GM19328 (cell line): ENCODE results near the gene KCNMA1.

Experiments
- ATAC-seq: cut with Tn5 transposase; IDR thresholded peaks from one replicate; pipeline ENCODE4 v1.9.1; 2021; ENCODE audit warnings: mild to moderate bottlenecking, moderate library complexity; ENCODE audit not compliant: unreplicated experiment

KCNMA1 gene

GRCh38 chr10:77635402-77636227 lies 2.0 kb downstream of the KCNMA1 start:
- ATAC-seq = no peak

- no peak for ATAC-seq
These were observed 2.7 kb downstream of the KCNMA1 start for GRCh38 chr10:77634939-77635338.

GRCh38 chr10:77633376-77633775 lies 4.2 kb downstream of the KCNMA1 start:
- no peak for ATAC-seq

GRCh38 chr10:77631241-77631640 lies 6.4 kb downstream of the KCNMA1 start:
- ATAC-seq = no peak

GRCh38 chr10:77630507-77630848 lies 7.1 kb downstream of the KCNMA1 start:
- no peak for ATAC-seq

GRCh38 chr10:77629775-77630506 lies 7.7 kb downstream of the KCNMA1 start:
- ATAC-seq = no peak

GRCh38 chr10:77628906-77629730 lies 8.5 kb downstream of the KCNMA1 start:
- no peak for ATAC-seq

GRCh38 chr10:77626266-77626935 lies 11.2 kb downstream of the KCNMA1 start:
- no peak for ATAC-seq

- no peak for ATAC-seq
These were observed 12.2 kb downstream of the KCNMA1 start for GRCh38 chr10:77625379-77625778.

GRCh38 chr10:77622889-77623291 lies 14.7 kb downstream of the KCNMA1 start:
- ATAC-seq = no peak

- ATAC-seq = no peak
These were observed 16.9 kb downstream of the KCNMA1 start for GRCh38 chr10:77620731-77621130.

- no peak for ATAC-seq
These were observed 17.5 kb downstream of the KCNMA1 start for GRCh38 chr10:77619964-77620703.

- no peak for ATAC-seq
These were observed 19.5 kb downstream of the KCNMA1 start for GRCh38 chr10:77618117-77618516.

GRCh38 chr10:77616766-77617165 lies 20.8 kb downstream of the KCNMA1 start:
- no peak for ATAC-seq

GRCh38 chr10:77614778-77615625 lies 22.6 kb downstream of the KCNMA1 start:
- ATAC-seq = no peak

- ATAC-seq = no peak
These were observed 24.0 kb downstream of the KCNMA1 start for GRCh38 chr10:77613476-77614130.

GRCh38 chr10:77611670-77612069 lies 25.9 kb downstream of the KCNMA1 start:
- ATAC-seq = no peak

- no peak for ATAC-seq
These were observed 26.4 kb downstream of the KCNMA1 start for GRCh38 chr10:77611221-77611620.

GRCh38 chr10:77609781-77610272 lies 27.8 kb downstream of the KCNMA1 start:
- ATAC-seq = no peak
